ENCODE data around the gene PLEKHM3. TPM values are rescaled to one million over a fixed set of nuclear protein-coding genes. Genes with fewer than 3 reads are reported as not detected.
A peak's percentile ranks its signal among the peaks of the same experiment; 100 is the strongest.

Gene PLEKHM3
- total RNA-seq, 1 donor from 2014 or later: 12.5 TPM

DNA sequence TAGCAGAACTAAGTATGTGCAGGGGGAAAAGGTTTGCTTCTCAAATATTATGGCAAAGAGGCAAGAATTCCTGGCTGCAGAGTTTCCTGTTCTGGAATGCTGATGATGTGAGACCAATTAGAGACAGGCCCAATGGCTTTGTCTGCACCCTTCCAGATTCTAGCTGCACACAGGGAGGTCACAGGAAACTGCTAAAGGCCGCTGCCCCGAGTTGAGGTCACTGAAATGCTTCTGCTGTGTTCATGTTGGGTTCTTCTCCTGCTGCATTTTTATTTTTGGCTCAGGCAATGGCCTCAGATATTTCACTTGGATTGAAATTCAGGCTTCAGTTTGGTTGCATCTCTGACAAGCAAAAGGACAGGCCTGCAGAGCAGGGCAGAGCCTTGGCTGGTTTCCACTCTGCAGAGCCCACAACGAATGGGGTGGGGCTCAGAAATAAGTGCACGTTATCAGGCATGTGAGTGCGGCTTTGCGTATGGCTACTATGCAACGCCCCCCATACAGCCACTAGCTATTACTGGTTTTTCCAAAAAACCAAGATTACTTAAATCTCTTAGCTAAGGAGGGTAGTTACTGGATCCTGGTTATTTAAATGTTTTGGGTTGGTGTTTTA is 188.7 kb downstream of the PLEKHM3 start:
- Mint-ChIP-seq H3K9me3 (ENCODE audit: unreplicated experiment) (no peaks in the 10 kb centered on the region), H3K27me3 (ENCODE audit: unreplicated experiment) (no peaks in the 10 kb centered on the region), H3K4me3 (ENCODE audit: unreplicated experiment) (no peak overlapping the region), H3K27ac (ENCODE audit: unreplicated experiment) (no peak overlapping the region), H3K4me1 (ENCODE audit: unreplicated experiment) (peaks cover 8% of the 10 kb centered on the region), H3K36me3 (ENCODE audit: unreplicated experiment) (no peaks in the 10 kb centered on the region)
- DNase-seq (ENCODE audit: extremely low spot score, unreplicated experiment): peak; percentile 46
- TF ChIP-seq, protein P1, sequence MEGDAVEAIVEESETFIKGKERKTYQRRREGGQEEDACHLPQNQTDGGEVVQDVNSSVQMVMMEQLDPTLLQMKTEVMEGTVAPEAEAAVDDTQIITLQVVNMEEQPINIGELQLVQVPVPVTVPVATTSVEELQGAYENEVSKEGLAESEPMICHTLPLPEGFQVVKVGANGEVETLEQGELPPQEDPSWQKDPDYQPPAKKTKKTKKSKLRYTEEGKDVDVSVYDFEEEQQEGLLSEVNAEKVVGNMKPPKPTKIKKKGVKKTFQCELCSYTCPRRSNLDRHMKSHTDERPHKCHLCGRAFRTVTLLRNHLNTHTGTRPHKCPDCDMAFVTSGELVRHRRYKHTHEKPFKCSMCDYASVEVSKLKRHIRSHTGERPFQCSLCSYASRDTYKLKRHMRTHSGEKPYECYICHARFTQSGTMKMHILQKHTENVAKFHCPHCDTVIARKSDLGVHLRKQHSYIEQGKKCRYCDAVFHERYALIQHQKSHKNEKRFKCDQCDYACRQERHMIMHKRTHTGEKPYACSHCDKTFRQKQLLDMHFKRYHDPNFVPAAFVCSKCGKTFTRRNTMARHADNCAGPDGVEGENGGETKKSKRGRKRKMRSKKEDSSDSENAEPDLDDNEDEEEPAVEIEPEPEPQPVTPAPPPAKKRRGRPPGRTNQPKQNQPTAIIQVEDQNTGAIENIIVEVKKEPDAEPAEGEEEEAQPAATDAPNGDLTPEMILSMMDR (IDR thresholded peaks at IDR 0.05): no peak

DNA sequence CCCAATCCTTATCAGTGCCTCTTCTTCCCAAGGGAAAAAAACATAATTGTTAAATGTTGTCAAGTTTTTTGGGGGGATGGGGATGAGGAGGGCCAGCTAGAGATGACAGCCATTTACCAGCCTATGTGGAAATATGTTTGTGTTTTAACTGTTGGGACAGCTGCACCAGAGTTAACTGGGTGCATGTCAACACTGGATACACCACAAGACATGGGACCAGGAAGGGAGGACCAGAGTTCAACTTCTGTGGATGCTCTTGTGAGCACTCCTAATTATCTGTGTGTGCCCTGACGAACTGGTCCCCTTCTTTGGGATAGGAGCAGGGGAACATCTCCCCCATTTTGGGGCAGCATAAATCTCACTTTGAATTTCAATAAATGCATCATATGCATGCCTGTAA is 189.5 kb downstream of the PLEKHM3 start:
- Mint-ChIP-seq H3K9me3 (ENCODE audit: unreplicated experiment) (no peaks in the 10 kb centered on the region), H3K36me3 (ENCODE audit: unreplicated experiment) (no peaks in the 10 kb centered on the region), H3K27me3 (ENCODE audit: unreplicated experiment) (no peaks in the 10 kb centered on the region), H3K27ac (ENCODE audit: unreplicated experiment) (no peak overlapping the region), H3K4me1 (ENCODE audit: unreplicated experiment) (peaks cover 8% of the 10 kb centered on the region), H3K4me3 (ENCODE audit: unreplicated experiment) (no peak overlapping the region)
- peak; percentile 4 for DNase-seq (ENCODE audit: extremely low spot score, unreplicated experiment)
- TF ChIP-seq, protein P1 (IDR thresholded peaks at IDR 0.05): no peak

DNA sequence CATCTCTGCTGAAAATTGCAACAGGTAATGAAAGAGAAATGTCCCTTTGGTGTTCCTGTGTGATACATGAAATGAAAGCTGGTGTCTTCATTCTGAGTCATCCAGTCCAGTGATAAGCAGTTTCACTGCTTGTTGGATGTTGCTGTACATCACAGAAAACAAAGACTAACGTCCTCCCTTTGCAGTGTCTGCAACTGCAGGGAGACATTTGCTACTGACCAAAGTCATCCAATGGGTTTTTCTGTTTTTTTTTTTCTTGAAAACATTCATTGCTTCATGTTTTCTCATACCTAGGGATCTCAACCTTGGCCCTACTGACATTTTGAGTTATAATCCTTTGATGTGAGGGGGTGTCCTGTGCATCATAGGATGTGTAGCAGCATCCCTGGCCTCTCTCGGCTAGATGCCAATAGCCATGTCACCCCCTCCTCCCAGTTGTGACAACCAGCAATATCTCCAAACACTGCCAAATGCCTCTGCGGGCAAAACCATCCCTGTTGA is 192.0 kb downstream of the PLEKHM3 start:
- H3K9me3 Mint-ChIP-seq (ENCODE audit: unreplicated experiment): no peaks in the 10 kb centered on the region
- TF ChIP-seq, protein P1 (IDR thresholded peaks at IDR 0.05): no peak
- H3K4me3 Mint-ChIP-seq (ENCODE audit: unreplicated experiment): no peak overlapping the region
- peak; percentile 42 for DNase-seq (ENCODE audit: extremely low spot score, unreplicated experiment)
- no peaks in the 10 kb centered on the region for H3K36me3 Mint-ChIP-seq (ENCODE audit: unreplicated experiment)
- H3K4me1 Mint-ChIP-seq (ENCODE audit: unreplicated experiment): peaks cover 15% of the 10 kb centered on the region
- H3K27me3 Mint-ChIP-seq (ENCODE audit: unreplicated experiment): no peaks in the 10 kb centered on the region
- no peak overlapping the region for H3K27ac Mint-ChIP-seq (ENCODE audit: unreplicated experiment)

DNA sequence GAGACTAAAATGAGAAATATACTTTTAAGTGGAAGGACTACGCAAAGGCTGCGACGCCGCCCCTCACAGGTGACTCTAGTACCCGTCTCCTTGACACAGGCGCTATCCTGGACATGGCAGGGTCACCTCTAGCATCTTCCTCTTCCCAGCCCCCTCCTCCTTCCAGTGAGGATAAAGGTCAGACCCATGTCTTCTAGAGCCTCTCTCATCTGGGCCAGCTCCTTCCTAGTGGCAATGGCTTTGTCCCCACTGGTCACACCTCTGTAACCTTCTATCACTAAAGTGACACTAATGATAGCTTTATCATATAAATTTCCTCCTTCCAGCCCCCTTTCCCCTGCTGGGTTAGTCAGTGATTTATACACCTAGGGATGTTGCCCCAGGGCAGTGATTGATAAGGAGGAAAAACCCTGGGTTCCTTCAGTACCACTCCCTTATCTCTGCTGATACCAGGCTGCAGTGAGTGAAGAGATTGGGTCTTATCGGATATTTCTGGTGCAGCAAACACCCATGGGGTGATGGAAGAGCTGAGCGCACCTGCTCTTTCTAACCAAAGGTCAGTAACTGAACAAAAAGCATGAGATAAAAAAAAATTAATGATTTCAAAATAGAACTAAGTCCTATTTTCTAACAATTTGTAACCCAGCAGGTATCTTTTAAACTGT is 193.6 kb downstream of the PLEKHM3 start:
- H3K36me3 Mint-ChIP-seq (ENCODE audit: unreplicated experiment): peaks cover 2% of the 10 kb centered on the region
- H3K27ac Mint-ChIP-seq (ENCODE audit: unreplicated experiment): no peak overlapping the region
- no peaks in the 10 kb centered on the region for H3K9me3 Mint-ChIP-seq (ENCODE audit: unreplicated experiment)
- DNase-seq (ENCODE audit: extremely low spot score, unreplicated experiment): no peak
- H3K27me3 Mint-ChIP-seq (ENCODE audit: unreplicated experiment): no peaks in the 10 kb centered on the region
- no peak overlapping the region for H3K4me3 Mint-ChIP-seq (ENCODE audit: unreplicated experiment)
- TF ChIP-seq, protein P1 (IDR thresholded peaks at IDR 0.05): no peak
- peaks cover 15% of the 10 kb centered on the region for H3K4me1 Mint-ChIP-seq (ENCODE audit: unreplicated experiment)

DNA sequence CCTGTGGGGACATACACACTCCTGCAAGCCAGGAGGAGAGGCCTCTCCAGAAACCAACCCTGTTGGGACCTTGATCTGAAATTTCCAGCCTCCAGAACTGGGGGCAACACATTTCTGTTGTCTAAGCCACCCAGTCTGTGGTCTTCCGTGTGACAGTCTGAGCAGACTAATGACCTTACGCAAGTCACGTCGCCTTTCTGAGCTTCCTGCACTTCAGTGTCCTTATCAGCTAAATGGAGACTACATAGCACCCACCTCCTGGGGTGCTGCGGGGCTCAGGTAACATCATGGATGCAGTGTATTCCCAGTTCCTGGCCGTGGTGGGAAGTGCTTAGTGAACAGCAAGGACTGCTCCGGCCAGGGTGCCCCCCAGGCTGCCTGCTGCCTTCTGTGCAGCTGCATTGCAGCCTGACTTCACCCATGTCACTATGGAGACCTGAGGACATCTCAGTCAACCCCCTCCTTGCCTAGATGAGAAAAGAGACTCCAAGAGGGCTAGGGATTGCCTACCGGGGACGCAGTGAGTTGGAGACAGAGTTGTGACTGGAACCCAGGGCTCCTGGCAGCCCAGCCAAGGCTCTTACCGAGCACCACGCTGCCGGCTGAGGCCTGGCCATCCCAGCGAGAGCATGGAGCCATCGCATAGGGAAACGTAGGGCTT is 194.4 kb downstream of the PLEKHM3 start:
- no peak for DNase-seq (ENCODE audit: extremely low spot score, unreplicated experiment)
- no peak overlapping the region for H3K27ac Mint-ChIP-seq (ENCODE audit: unreplicated experiment)
- TF ChIP-seq, protein P1 (IDR thresholded peaks at IDR 0.05): no peak
- peaks cover 10% of the 10 kb centered on the region for H3K4me1 Mint-ChIP-seq (ENCODE audit: unreplicated experiment)
- no peaks in the 10 kb centered on the region for H3K9me3 Mint-ChIP-seq (ENCODE audit: unreplicated experiment)
- peaks cover 2% of the 10 kb centered on the region for H3K36me3 Mint-ChIP-seq (ENCODE audit: unreplicated experiment)
- no peaks in the 10 kb centered on the region for H3K27me3 Mint-ChIP-seq (ENCODE audit: unreplicated experiment)
- no peak overlapping the region for H3K4me3 Mint-ChIP-seq (ENCODE audit: unreplicated experiment)
